Loucy (cell line): ENCODE data around the gene NBPF8.
"Not testable (repeated sequence)": the region's sequence is repeated elsewhere in the genome, so short reads cannot be mapped to it uniquely, and the experiment has no call there.

Experiments
- H2AFZ ChIP-seq: fragments of 200-600 bp; sonication (generic); 2 replicates; pipeline ENCODE4 v1.6.0; 2016; ENCODE audit warnings: antibody characterized with exemption, mild to moderate bottlenecking, low read length, moderate library complexity
- H3F3A ChIP-seq: fragments of 200-600 bp; 2 replicates; pipeline ENCODE4 v1.6.0; 2016; ENCODE audit warnings: antibody characterized with exemption, low read depth, mild to moderate bottlenecking
- H3K27me3 ChIP-seq: fragments of 200-600 bp; sonication (generic); 2 replicates; pipeline ENCODE4 v1.6.1; 2014; ENCODE audit warnings: low read length, mild to moderate bottlenecking; ENCODE audit not compliant: insufficient read depth, poor library complexity, severe bottlenecking
- H3K36me3 ChIP-seq: fragments of 200-600 bp; sonication (generic); 2 replicates; pipeline ENCODE4 v1.6.1; 2016; ENCODE audit warnings: low read length; ENCODE audit not compliant: insufficient read depth
- H3K4me1 ChIP-seq: fragments of 200-600 bp; sonication (generic); 2 replicates; pipeline ENCODE4 v1.5.1; 2014; ENCODE audit warnings: low read length, mild to moderate bottlenecking; ENCODE audit not compliant: insufficient read depth, poor library complexity, severe bottlenecking
- H3K4me2 ChIP-seq: fragments of 200-600 bp; sonication (generic); 2 replicates; pipeline ENCODE4 v1.6.0; 2014; ENCODE audit warnings: antibody characterized with exemption, low read length, low read depth, mild to moderate bottlenecking; ENCODE audit not compliant: poor library complexity, severe bottlenecking
- H3K4me3 ChIP-seq: fragments of 200-600 bp; sonication (generic); 2 replicates; pipeline ENCODE4 v1.5.1; 2014; ENCODE audit warnings: low read length, mild to moderate bottlenecking, mixed read lengths; ENCODE audit not compliant: poor library complexity, severe bottlenecking
- H3K79me2 ChIP-seq: fragments of 200-600 bp; sonication (generic); 2 replicates; pipeline ENCODE4 v1.6.1; 2014; ENCODE audit warnings: low read length; ENCODE audit not compliant: insufficient read depth
- H3K9ac ChIP-seq: fragments of 200-600 bp; sonication (generic); 2 replicates; pipeline ENCODE4 v1.6.0; 2014; ENCODE audit warnings: mild to moderate bottlenecking, low read depth, low read length, moderate library complexity; ENCODE audit not compliant: poor library complexity, severe bottlenecking
- H3K9me2 ChIP-seq: fragments of 200-600 bp; sonication (generic); replicated peaks from 2 replicates; pipeline ENCODE4 v1.6.1; 2016; ENCODE audit warnings: low read depth, low read length, mixed read lengths
- H3K9me3 ChIP-seq: fragments of 200-600 bp; sonication (generic); 2 replicates; pipeline ENCODE4 v1.6.1; 2014; ENCODE audit warnings: mild to moderate bottlenecking, antibody characterized with exemption, low read length, low read depth; ENCODE audit not compliant: insufficient read depth
- H4K20me1 ChIP-seq: fragments of 200-600 bp; sonication (generic); 2 replicates; pipeline ENCODE4 v1.6.0; 2014; ENCODE audit warnings: antibody characterized with exemption, low read length, mild to moderate bottlenecking; ENCODE audit not compliant: insufficient read depth, poor library complexity, severe bottlenecking

The NBPF8 gene, protein sequence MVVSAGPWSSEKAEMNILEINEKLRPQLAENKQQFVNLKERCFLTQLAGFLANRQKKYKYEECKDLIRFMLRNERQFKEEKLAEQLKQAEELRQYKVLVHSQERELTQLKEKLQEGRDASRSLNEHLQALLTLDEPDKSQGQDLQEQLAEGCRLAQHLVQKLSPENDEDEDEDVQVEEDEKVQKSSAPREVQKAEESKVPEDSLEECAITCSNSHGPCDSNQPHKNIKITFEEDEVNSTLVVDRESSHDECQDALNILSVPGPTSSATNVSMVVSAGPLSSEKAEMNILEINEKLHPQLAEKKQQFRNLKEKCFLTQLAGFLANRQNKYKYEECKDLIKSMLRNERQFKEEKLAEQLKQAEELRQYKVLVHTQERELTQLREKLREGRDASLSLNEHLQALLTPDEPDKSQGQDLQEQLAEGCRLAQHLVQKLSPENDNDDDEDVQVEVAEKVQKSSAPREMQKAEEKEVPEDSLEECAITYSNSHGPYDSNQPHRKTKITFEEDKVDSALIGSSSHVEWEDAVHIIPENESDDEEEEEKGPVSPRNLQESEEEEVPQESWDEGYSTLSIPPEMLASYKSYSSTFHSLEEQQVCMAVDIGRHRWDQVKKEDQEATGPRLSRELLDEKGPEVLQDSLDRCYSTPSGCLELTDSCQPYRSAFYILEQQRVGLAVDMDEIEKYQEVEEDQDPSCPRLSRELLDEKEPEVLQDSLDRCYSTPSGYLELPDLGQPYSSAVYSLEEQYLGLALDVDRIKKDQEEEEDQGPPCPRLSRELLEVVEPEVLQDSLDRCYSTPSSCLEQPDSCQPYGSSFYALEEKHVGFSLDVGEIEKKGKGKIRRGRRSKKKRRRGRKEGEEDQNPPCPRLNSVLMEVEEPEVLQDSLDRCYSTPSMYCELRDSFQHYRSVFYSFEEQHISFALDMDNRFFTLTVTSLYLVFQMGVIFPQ

DNA sequence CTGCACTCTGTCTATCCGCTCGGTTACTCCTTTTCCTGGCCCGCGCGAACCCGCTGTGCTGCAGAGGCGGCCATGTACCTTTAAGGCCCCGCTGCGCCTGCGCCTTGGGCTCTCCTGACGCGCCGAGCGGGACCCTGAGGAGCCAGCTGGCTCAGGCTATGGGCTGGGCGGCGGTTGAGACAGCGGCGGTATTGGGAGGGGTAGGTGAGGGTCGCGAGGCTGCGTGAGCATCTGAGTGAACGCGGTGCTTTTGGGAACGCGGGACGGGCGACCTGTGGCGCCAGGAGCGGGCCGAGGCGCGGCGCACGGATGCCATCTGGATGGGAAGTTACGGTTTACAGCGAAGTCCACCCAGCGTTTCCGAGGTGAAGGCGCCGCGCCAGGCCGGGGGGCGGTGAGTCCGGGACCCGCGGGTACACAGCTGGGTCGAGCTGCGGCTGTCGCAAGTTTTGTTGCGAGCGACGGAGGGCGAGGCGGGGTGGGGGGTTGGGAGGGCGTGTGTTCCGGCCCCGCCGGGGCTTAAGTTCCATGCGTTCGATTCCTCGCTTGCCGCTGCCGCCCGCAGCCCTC, at the start of gene NBPF8:
Gene NBPF8, plus strand, starts transcription at position 125 of the 570 bp plus-strand sequence. CDS start 21,488 bp downstream, outside the sequence.
- peak within 1 kb of the TSS; percentile 43; the same call in 1 of the 2 replicates for H2AFZ ChIP-seq
- H3K4me3 ChIP-seq: peak within 1 kb of the TSS; percentile 76
- not testable (repeated sequence) for H3K4me1 ChIP-seq, H3K9me2 ChIP-seq, H4K20me1 ChIP-seq, H3K36me3 ChIP-seq, H3K9me3 ChIP-seq, H3K79me2 ChIP-seq, H3K27me3 ChIP-seq, H3F3A ChIP-seq
- peak within 1 kb of the TSS; percentile 59 for H3K9ac ChIP-seq
- peak within 1 kb of the TSS; percentile 70 for H3K4me2 ChIP-seq

DNA sequence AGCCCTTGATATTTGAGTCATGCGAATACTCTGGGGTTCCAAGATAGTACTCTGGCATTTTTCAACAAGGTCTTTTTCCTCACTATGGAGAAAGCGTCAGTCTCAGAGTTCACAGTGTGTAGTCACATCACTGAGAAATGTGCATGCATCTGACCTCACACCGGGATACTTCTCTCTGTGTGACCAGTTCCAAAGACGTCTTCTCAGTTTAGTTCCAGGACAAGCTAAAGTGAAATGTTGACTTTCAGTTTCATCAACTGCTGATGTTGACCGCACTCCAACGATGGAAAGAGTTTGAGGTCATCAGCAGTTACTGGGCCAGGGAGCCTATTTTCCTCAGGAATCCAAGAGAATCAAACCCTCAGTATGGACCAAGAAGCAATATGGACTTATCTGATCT, 47.1 kb upstream of the NBPF8 start:
- H3F3A ChIP-seq, H2AFZ ChIP-seq, H3K9me3 ChIP-seq, H3K79me2 ChIP-seq, H3K27me3 ChIP-seq, H3K4me1 ChIP-seq, H3K36me3 ChIP-seq, H3K4me2 ChIP-seq, H3K9ac ChIP-seq, H4K20me1 ChIP-seq, H3K4me3 ChIP-seq, H3K9me2 ChIP-seq: not testable (repeated sequence)

DNA sequence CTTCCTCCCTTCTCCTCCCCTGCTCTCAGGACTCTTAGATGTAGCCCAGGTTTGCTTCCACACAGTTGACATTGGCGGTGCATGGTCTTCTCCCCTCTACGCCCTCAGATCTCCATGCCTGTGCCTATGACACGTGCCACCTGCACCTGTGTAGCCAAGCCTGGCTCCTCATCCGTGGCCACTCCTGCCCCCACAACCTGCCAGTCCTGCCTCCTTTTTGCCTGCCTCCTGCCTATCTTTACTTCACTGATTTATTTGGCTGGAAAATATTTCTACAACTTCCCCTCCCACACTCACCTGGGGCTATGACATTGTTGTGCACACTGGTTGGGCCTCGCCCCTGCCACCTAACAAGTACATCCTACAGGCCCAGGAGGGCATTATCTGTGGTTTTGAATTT, 28.2 kb upstream of the NBPF8 start:
- not testable (repeated sequence) for H2AFZ ChIP-seq, H3K9me3 ChIP-seq, H3K79me2 ChIP-seq, H3K4me1 ChIP-seq, H3K27me3 ChIP-seq, H4K20me1 ChIP-seq, H3K36me3 ChIP-seq, H3K9me2 ChIP-seq, H3F3A ChIP-seq, H3K9ac ChIP-seq, H3K4me2 ChIP-seq, H3K4me3 ChIP-seq

DNA sequence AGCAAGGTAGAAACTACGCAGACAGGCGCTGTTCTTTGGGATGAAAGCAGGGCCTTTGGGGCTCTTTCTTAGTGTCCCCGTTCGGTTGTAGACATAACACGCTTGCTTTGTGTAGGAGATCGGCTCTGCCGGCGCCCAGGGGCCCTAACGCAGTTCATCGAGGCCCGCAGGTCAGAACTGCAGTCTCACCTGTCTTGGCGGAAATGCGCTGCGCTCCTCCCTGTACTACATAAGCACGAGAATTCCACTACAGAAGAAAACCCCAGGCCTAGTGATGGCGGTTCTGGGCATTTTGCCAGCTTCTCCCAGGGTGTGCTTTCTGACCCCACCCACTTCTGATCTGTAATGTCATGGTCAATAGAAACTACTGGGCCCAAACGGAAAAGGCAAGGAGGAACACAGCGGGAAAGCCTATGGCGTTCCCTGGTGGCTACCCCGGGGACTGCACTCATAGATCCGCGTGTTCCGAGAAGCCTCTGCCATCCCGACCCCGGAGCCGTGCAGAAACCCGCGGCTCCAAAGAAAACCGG, 26.2 kb upstream of the NBPF8 start:
- H3K9me2 ChIP-seq, H3K27me3 ChIP-seq, H3K36me3 ChIP-seq, H2AFZ ChIP-seq, H4K20me1 ChIP-seq, H3K9ac ChIP-seq, H3F3A ChIP-seq, H3K4me1 ChIP-seq, H3K4me3 ChIP-seq, H3K79me2 ChIP-seq, H3K9me3 ChIP-seq, H3K4me2 ChIP-seq: not testable (repeated sequence)

DNA sequence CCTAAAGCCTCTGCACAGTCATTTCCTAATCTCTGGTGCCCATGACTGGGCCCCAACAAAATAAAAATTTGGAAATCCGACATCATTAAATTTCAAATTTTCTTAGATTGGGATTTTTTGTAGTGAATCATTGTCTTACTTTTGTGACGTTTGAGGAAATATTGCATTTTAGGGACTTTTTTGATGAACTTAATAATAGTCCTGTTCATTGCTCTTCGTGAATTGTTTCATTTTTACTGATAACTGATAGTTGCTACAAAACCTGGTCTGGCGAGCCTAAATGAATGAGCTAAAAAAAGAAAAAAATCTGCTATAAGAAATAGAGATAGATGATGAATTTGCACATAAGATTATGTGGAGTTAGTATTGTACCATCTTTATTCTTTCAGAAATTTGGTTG, 23.5 kb upstream of the NBPF8 start:
- not testable (repeated sequence) for H3K4me2 ChIP-seq, H3K9me3 ChIP-seq, H3K79me2 ChIP-seq, H3K36me3 ChIP-seq, H3K4me1 ChIP-seq, H4K20me1 ChIP-seq, H3K9me2 ChIP-seq, H3K27me3 ChIP-seq, H3F3A ChIP-seq, H2AFZ ChIP-seq, H3K4me3 ChIP-seq, H3K9ac ChIP-seq

DNA sequence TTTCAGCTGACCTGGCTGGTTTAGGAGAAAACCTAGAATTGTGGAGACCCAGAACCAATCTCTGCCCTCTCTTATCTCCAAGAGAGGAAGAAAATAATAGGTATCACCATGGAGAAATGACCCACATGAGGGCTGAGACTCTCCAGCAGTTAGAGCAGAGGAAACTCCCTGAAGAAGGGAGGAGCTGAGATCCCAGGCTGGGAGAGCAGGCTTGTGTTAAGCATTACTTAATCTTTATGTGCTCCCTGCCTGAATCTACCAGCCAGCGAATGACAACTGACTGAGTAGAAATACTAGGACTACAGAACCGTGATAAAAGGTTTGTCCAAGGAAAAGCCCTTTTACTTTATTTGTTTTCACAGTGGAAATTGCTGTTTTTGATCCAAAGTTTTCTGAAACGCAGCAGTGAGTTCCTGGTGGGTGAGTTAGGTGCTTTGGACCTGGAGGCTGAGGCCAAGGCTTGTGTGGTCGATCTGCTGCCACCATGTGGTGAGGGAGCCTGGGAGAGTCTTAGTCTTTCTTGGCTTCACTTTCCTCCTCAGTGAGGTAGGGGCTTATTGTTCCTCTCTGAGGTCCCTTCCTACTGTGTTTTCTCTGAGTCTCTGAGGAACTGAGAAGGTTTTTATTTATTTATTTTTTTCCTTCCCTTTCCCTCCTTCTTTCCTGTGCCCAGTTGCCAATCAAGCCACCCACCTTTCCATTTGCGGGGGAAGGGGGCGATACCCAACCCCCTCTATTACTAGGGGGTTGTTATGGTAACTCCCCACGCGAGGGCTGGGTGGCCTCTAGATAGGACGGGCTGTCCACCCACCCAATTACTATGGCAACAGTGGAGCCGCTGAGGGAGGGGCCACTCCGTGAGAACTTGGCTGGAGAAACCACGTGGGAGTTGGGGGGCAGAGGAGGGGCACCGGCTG, 21.3 kb upstream of the NBPF8 start:
- not testable (repeated sequence) for H3K79me2 ChIP-seq, H3K9me3 ChIP-seq, H3K9me2 ChIP-seq, H3F3A ChIP-seq, H3K27me3 ChIP-seq, H3K4me3 ChIP-seq, H3K4me1 ChIP-seq, H2AFZ ChIP-seq, H4K20me1 ChIP-seq, H3K4me2 ChIP-seq, H3K9ac ChIP-seq, H3K36me3 ChIP-seq
